HTERT RPE-1 (cell line): Measurements from ENCODE around the gene NANOS3.
"Not testable (repeated sequence)": the region's sequence is repeated elsewhere in the genome, so short reads cannot be mapped to it uniquely, and the experiment has no call there.

Experiments
- in situ Hi-C: fragments of 300-500 bp; cut with MboI; formaldehyde crosslinking; loops from 4 replicates; pipeline ENCODE4 v1.14.3; 2020; ENCODE audit warnings: low sequenced_read_pairs

The NANOS3 gene

DNA sequence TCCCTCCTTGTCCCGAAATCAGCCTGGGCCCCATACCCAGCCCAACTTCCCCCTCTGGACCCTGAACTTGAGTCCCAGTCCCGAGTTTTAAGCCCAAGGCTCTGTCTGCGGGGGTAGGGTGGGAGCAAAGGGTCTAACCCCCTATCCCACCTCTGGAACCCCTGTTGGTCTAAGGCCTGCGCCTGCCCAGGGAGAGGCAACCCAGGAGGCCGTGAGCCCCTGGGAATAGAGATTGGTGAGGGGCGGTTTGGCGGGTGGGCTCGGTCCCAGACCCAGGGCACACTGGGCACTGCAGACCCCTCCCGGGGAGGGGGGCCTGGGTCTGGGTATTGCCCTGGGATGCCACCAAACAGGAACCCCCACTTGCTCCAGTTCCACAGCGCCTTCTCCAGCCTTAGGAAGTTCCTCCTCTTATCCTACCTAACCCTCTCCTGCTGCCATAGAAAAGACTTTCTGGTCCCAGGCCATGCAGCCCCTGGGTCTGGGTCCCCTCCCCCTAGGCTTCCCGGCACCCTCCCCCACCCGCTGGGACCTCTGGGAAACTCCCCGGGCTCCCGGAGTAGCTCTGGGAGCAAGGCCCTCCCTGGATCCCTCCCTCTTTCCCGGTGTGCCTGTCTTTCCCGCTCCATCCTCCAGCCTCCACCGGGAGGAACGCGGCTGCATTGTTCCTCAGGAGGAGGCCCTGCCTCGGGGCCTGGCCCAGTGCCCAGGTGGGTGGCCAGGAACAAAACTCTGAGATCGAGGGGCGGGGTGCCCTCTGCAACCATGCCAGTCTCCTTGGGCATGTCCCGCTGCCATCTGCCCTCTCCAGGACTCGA is 33.6 kb upstream of the NANOS3 start:
- in situ Hi-C loops, result no loop called here

DNA sequence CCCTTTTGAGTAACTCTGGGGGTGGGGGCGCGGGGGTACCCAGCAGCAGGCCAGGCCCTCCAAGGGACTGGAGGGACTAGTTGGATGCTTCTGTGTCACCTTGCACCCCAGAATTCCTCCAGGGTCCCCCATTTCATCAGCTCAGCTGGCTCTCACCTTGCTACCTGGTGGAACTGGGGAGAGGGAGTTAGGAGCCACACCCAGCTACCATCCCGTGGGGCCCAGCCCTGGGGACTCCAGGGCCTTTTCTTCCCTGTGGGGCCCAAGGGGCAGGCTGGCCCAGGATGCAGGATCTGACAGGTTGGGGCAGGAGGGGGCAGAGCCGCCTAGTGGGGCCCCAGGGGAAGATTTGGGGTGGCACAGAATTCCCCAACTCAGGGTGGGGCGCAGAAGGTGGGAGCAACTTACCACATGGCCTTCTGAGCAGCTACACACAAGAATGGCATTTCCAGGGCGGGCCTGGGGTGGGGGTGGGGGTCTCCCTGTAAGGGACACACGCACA is 32.8 kb upstream of the NANOS3 start:
- in situ Hi-C loops, result no loop called here

DNA sequence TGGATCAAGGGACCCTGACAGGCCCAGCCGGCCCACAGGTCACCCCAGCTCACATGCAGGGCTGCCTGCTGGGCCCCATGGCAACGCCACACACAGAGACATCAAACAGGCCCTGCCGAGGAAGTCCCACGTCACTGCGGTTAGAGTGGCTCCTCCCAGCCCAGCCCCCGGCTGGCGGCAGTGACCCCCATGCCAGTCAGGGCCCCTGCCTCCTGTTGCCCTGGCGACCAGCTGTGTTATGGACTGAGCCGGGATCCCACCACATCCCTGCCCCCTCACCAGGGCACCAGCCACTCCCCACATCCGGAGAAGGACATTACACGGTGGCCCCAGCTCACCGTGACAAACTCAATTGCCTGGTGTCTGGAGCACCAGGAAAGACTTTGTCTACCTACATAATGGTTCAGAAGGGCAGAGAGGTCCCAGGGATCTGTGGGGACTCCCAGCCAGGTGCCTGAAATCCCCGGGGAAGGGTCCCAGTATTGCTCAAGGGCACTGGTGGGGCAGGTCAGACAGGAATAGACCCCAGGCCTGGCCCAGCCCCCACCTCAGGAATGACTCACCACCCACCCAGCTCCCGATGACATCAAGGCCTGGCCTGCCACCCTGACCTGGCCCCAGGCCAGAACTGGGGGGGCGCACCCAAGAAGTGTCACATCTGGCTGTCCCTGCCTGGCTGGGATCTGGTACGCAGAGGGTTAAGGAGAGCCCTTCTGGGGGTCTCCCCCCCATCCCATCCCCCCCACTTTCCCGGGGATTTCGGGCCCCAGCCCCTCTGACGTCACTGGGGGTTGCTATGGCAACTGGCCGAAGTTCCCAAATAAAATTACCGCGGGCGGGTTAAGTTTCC is 30.2 kb upstream of the NANOS3 start:
- in situ Hi-C loops, result no loop called here

DNA sequence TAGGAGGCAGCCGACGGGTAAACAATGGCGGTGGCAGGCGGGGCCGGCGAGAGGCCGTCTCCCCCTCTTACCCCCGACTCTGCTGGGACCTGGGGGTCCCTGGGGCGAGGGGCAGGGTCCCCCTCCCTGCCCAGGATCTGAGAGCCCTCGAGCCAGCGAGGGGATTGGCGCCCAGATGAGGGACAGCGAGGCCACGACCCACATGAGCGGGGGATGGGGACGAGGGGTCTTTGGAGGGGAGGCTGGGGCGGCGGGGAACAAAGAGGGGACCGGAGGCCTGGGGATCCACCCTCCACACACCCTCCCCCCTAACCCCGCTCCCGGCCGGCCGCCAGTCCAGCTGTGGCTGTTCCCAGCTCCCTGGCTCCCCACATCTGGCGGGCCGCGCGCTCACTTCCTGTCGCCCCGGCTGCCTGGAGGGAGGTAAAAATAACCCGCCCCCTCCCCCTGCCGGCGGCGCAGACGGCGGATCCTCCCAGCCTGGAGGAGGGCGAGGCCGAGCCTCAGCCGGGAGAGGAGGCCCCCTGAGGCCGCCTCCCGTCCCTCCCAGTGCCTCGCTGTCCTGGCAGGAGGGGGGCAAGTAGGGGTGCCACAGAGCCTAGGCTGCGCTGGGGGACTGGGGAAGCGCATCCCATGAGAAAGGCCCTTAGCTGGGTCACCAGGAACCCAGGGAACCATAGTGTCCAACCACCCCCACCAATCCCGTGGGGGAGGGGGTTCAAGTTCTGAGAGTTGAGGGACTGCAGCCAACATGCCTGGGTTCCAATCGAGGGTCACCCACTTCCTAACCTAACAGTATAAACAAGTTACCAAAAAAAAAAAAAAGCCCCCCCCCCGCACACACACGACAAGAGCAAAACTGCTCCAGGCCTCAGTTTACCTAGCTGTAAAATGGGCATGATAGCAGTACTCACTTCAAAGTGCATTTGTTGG is 29.3 kb upstream of the NANOS3 start:
- in situ Hi-C loops, result no loop called here

DNA sequence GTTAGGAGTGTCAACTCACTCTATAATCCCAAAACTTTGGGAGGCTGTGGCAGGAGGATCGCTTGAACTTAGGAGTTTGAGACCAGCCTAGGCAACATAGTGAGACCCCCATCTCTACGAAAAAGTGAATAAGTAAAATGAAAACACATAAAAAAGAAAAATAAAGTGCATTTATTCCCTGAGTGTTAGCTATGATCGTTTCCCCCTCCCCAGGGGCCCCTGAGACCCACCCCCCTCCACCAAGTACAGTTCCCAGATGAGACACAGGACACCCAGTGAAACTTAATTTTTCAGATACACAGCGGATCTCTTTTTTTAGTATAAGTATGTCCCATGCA is 28.6 kb upstream of the NANOS3 start:
- in situ Hi-C loops, result no loop called here

DNA sequence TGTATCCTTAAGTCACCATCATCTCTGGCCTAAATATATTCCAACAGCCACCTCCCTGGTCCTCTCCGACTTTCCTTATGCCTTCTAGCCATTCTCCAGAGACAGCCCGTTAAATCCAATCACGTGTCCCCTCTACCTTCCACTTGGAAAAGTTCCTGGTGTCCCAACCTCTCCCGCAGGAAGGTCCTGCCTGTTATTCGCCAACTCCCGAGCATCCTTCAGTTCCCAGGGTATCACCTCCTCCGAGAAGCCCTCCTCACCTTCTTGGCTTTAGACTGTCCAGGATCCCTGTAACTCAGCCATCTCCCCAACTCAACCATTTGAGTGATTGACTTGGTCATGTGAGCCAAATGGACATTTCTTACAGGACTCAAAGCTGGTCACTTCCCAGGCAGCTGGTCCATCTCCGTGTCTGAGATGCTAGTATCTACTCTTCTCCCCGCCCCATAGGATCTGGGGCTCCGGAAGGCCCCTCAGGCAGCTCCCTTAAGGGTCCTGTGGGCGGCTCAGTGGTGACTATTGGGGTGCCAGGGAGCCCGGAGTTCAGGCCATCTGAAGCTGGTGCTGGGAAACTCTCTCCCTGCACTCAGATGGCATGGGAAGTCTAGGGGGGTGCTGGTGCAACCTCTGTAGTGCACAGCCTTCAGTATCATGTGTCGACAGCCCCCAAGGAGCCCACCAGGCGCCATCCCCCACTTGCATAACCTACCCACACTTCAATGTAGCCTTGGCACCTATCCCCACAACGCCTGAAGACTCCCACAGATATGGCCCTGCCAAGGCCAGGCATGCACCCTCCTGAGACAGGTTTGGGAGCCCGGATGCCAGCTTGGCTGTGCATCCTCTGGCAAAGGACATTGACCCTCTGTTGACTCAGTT is 27.9 kb upstream of the NANOS3 start:
- in situ Hi-C loops, result no loop called here

DNA sequence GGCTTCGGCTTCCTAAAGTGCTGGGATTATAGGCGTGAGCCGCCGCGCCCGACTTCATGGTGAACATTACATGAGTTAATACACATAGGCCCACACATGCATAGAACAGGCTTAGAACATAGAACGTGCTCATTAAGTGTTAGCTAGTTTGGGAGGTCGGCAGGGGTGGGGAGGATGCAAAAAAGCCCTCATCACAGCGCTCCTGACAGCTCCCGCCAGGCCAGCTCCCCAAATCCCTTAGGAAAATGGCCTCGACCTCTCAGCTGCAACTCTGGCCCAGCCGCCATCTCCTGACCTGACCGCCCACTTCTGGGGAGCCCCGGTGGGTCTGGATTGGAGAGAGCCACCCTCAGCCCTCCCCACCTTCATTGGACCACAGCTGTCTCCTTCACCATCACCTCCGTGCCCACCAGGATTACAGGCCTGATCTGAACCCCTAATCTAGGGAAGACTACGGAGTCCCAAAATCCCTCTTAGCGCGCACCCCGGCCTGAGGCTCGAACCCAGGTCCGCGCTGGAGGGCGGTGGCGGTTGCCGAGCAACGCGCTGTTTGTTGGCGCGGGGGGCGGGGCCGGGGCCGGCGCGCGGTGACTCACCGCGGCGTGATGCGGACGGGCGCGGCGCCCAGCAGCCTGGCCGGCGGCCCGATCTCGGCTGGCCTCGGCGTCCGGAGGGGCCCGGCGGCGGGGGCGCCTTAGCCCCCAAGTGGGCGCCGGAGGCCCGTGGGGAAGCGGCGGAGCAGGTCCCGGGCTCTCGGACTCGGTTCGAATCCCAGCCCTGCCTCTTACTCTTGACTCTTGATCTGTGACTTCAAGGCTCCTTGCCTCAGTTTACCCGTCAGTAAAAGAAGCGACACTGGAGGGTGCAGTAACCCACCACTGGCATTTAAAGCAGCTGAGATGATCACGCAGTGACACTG is 26.7 kb upstream of the NANOS3 start:
- in situ Hi-C loops, result no loop called here

DNA sequence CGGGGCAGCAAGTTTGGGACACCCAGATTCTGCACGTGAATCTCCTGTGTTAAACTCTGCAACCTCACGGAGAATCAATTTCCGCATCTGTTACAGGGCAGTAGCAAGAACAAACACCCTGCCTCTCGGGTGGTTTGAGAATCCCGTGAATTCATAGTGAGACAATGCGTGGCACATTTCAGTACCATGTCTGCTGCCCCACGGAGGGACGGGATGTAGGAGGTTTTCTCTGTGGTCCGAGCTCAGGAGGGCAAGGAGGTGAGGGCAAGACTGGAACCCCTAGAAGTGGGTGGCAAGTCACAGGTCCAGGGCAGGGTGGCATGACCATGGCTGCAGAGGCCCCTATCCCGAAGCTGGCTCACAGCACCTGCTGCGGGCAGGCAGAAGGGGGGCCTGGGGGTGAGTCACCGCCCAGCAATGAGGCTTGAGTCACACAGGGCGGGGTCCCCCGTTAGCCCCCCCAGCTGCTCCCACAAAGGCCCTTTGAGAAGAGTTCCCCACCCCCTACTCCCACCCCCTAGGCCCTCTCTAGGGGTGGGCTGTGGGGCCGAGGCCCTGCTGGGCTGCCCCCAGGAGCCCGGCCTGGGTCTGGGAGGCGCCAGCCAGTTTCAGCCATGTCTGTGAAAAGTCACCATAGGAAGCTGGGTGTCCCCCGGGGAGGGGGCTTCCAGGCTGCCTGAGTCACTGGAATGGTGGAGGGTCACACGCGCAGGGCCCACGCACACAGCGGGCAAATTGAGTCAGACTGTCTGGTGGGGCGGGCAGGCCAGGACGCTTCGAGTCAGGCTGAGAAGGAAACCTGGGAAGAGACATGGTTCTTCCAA is 25.8 kb upstream of the NANOS3 start:
- in situ Hi-C loops, result no loop called here

DNA sequence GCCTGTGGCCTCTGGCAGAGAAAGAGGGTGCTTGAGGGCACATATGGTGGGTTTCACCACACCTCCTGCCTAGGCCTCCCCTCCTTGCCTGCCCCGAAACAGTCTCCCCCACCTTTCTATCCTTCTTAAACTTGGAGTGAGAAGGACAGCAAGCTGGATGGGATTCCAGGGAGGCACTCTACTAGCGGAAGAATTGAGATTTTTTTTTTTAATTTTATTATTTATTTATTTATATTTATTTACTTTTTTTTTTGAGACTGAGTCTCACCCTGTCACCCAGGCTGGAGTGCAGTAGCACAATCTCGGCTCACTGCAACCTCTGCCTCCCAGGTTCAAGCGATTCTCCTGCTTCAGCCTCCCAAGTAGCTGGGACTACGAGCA is 25.2 kb upstream of the NANOS3 start:
- in situ Hi-C loops, result not testable (repeated sequence)

DNA sequence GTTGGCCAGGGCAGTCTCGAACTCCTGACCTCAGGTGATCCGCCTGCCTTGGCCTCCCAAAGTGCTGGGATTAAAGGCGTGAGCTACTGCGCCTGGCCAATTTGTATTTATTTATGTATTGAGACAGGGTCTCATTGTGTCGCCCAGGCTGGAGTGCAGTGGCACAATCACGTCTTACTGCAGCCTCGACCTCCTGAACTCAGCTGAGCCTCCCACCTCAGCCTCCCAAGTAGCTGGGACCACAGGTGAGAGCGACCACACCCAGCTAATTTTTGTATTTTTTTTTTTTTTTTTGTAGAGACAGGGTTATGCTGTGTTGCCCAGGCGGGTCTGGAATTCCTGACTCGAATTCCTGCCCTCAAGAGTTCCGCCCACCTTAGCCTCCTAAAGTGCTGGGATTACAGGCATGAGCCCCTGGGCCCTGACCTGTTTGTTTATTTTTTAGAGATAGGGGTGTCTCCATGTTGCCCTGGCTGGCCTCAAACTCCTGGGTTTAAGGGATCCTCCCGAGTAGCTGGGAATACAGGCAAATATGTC is 24.7 kb upstream of the NANOS3 start:
- in situ Hi-C loops, result not testable (repeated sequence)

DNA sequence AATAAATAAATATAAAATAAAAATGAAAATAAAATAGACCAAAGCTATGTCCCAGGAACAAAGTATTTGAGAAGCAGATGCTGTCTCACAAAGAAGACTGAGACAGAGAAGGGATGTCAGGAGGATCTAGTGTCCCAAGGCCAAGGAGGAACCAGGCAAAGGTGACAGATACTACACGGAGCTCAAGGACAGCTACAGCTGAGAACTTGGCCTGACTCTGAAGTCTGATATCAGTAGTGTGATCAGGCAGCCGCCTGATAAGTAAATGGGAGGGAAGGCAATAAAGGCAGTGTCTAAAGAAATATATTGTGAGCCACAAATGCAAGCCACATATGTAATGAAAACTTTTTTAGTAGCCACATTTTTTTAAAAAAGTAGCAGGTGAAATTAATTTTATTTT is 20.4 kb upstream of the NANOS3 start:
- in situ Hi-C loops, result no loop called here

DNA sequence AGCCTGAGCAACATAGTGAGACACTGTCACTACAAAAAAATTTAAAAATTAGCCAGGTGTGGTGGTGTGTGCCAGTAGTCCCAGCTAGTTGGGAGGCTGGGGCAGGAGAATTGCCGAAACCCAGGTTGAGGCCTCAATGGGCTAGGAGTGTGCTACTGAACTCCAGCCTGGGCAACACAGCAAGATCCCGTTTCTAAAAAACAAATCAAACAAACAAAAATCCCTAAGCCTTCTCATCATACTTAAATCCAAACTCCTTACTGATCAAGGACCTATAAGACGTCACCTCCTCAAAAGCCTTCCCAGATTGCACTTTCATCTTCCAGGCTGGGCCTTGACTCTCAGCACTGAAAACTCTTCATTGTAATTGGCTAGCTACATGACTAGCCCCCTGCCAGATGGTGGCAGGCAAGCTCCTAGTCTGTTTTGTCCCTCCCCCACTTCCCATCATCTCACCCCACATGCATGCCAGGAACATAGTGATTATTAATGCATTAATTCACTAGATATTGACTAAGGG is 17.5 kb upstream of the NANOS3 start:
- in situ Hi-C loops, result no loop called here

DNA sequence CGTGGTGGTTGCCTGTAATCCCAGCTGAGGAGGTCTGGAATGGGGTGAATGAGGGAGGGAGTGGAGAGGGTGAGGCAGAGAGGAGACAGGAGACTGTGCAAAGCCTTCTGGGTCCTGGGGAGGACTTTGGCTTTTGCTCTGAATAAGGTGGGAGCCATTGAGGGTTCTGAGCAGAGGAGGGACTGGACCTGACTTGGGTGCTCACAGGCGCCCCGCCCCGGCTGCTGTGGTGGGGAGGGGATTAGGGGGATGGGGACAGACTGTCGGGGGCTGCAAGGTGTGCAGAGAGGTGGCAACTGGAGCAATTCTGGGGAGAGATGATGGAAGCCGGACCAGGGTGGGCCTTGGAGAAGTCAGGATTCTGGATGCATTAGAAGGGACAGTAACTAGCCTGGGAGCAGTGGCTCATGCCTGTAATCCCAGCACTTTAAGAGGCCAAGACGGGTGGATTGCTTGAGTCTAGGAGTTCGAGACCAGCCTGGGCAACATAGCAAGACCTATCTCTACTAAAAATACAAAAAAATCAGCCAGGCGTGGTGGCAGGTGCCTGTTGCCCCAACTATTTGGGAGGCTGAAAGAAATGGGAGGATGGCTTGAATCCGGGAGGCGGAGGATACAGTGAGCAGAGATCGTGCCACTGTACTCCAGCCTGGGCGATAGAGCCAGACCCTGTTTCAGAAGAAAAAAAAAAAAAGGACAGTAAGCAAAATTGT is 16.1 kb upstream of the NANOS3 start:
- in situ Hi-C loops, result no loop called here

DNA sequence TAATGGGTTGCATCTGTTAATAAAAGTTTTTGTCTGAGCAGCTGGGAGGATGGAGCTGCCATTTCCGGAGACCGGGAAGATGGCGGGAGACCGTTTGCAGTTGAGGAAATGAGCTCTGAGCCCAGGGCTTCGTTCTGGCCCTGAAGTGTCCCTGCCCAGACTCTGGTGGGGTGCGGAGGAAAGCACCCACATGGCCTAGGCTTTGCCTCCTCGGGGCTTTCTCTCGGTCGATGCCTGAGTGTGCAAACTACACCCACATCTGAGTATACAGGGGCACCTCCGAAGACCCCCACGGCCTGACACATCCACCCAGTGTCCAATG is 15.6 kb upstream of the NANOS3 start:
- in situ Hi-C loops, result no loop called here

DNA sequence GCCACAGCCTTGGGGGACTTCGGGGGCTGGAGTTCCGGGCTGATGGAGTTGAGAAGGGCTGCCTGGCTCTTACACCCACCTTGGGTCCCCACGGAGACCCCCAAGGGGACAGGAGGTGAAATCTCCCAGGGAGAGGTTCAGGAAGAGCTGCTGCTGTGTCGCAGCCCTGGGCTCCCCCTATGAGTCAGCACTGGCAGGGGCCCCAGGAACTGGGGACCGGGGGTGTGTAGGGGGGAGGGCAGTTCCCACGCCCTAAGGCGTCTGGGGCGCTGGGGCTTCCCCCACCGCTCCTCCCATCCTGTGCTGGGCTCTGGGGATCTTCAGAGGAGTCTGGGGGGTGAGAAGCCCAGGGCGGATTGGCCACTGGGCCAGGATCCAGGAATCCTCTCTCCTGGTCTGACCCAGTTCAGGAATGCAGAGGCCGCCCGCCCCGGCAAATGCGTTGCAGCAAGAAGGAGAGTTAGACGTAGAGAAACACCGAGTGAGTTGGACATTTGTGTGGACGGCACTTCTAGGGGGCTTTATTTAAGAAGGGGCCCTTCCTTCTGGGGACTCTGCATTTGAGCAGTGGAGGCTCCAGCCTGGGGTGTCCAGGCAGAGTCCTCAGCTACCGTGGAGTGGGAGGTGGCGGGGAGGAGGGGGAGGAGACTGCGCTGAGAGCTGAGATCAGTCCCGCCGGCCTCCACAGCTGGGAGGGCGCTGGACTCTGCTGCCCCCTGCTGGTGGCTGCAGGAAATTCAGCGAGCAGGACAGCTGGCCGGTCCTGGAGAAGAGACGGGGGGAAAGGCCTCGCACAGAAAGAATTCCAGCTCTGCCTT is 15.0 kb upstream of the NANOS3 start:
- in situ Hi-C loops, result no loop called here

DNA sequence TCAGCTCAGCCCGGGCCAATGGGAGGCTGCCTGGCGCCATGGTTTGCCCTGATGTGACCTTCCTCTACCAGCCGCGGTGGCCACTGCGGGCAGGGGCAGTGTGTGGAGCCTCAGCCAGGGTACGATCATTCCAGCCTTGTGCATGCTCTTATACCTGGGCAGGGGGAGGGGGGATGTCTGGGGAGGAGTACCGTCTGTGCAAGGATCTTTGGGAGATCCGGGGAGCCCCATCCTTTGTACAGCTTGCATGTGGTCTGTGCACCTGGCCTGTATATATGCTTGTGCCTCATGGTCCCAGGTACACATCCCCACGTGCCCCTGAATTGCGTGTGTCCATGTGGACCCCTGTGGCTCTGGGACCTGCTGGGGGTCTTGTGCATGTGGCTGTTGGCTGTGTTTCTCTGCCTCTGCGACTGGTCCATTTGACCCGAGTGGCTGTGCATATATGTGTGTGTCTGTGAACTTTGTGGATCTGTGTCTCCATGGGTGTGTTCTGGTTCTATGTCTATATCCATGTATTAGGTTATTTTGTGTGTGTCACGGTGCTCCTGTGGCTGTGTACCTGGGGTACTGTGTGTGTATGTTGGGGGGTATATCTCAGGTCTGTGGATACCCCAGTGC is 12.8 kb upstream of the NANOS3 start:
- in situ Hi-C loops, result no loop called here
